GM23338 (cell line): ENCODE results near the gene MET.

Source experiments
- CREB1 ChIP-seq: fragments of 250-450 bp; sonication (Bioruptor Pico); IDR thresholded peaks from 2 replicates; pipeline ENCODE4 v1.5.0; 2020; ENCODE audit warnings: low read depth, mild to moderate bottlenecking, moderate library complexity
- JUNB ChIP-seq: IDR thresholded peaks from one replicate; pipeline ENCODE4 v1.6.1; 2016; ENCODE audit warnings: antibody characterized with exemption; ENCODE audit not compliant: unreplicated experiment
- ZNF331 ChIP-seq: fragments of 250-450 bp; sonication (Bioruptor Pico); IDR thresholded peaks from 2 replicates; pipeline ENCODE4 v1.5.0; 2020; ENCODE audit warnings: low read depth, mild to moderate bottlenecking, moderate library complexity
- TF ChIP-seq, protein P1 (sequence below), 2 experiments: fragments of 200-600 bp in 1 of 2; sonication (generic) in 1 of 2; conservative IDR thresholded peaks; 2 replicates each; pipeline versions ENCODE4 v1.5.1 to v1.6.1; 2016 to 2017; ENCODE audit warnings: antibody characterized with exemption in 2 of 2, low read depth in 2 of 2, mild to moderate bottlenecking in 2 of 2, moderate library complexity in 1 of 2

DNA sequence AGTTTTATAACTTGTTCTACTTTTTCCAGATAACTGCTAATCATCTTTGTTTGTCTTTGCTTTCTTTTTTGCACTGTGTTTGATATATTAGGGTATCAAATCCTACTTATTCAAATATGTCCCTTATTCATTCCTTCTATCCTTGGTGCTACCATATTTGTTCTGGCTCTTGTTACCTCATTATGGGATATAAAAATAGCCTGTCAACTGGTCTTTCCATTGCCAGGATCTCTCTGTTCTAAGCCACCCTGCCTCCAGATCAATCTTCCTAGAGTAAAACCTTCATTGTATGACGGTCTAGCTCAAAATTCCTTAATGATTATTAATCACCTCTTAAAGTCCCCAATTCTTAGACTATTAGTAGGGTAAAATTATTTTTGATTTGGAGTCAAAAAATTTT lies 25.2 kb downstream of the MET start:
- TF ChIP-seq, protein P1, sequence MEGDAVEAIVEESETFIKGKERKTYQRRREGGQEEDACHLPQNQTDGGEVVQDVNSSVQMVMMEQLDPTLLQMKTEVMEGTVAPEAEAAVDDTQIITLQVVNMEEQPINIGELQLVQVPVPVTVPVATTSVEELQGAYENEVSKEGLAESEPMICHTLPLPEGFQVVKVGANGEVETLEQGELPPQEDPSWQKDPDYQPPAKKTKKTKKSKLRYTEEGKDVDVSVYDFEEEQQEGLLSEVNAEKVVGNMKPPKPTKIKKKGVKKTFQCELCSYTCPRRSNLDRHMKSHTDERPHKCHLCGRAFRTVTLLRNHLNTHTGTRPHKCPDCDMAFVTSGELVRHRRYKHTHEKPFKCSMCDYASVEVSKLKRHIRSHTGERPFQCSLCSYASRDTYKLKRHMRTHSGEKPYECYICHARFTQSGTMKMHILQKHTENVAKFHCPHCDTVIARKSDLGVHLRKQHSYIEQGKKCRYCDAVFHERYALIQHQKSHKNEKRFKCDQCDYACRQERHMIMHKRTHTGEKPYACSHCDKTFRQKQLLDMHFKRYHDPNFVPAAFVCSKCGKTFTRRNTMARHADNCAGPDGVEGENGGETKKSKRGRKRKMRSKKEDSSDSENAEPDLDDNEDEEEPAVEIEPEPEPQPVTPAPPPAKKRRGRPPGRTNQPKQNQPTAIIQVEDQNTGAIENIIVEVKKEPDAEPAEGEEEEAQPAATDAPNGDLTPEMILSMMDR (conservative IDR thresholded peaks at IDR 0.05; ENCODE audit: low read depth in 2 of 2) = no peak
- no peak for TF ChIP-seq CREB1 (CRISPR knock-in tag)
- no peak for TF ChIP-seq JUNB
- TF ChIP-seq ZNF331 (CRISPR knock-in tag) = no peak
